ENCODE measurements around the gene ZNF787.

DNA sequence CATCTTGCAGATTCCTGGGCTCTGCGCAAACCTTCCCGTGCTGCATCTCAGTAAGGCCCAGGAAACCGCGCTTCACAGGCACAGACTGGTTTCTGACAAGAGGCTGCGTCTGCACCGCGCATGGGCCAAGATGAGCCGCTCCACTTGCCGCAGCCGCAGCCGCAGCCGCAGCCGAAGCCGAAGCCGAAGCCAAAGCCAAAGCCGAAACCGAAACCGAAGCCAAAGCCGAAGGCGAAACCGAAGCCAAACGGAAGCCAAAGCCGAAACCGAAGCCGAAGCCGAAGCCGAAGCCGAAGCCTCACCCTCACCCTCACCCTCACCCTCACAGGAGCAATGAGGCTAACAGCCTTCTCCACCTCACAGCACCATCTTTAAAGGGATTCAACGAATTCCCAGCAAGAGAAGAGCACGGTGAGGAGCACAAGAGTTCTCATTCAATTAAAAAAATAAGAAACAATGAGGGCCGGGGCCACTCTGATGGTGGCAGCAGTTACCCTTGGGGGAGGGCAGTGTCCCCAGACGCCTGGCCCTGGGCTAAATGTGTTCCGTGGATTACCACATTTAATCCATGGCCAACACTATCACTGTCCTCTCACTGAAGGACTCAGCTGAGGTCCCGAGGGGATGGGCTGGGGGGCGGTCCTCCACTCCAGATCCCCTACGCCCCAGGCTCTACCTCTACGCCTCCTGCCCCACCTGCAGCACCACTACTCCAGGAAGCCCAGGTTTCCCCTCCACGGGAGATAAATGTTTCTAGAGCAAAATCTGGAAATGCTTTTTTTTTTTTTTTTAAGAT, 29.1 kb downstream of the ZNF787 start:
- TF ChIP-seq, protein P1, sequence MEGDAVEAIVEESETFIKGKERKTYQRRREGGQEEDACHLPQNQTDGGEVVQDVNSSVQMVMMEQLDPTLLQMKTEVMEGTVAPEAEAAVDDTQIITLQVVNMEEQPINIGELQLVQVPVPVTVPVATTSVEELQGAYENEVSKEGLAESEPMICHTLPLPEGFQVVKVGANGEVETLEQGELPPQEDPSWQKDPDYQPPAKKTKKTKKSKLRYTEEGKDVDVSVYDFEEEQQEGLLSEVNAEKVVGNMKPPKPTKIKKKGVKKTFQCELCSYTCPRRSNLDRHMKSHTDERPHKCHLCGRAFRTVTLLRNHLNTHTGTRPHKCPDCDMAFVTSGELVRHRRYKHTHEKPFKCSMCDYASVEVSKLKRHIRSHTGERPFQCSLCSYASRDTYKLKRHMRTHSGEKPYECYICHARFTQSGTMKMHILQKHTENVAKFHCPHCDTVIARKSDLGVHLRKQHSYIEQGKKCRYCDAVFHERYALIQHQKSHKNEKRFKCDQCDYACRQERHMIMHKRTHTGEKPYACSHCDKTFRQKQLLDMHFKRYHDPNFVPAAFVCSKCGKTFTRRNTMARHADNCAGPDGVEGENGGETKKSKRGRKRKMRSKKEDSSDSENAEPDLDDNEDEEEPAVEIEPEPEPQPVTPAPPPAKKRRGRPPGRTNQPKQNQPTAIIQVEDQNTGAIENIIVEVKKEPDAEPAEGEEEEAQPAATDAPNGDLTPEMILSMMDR (IDR thresholded peaks at IDR 0.05; ENCODE audit: borderline replicate concordance, extremely low read depth, low read length, poor library complexity, severe bottlenecking): no peak
- TF ChIP-seq EZH2 (IDR thresholded peaks at IDR 0.05; ENCODE audit: borderline replicate concordance, low read depth, low read length, severe bottlenecking): no peak
